LNCAP (cell line): ENCODE measurements around the gene ALPG.

Source experiments
- TF ChIP-seq, protein P1 (sequence below): fragments of 450-650 bp; IDR thresholded peaks from 2 replicates; pipeline ENCODE4 v1.5.1; 2017; ENCODE audit warnings: mild to moderate bottlenecking

ALPG gene

DNA sequence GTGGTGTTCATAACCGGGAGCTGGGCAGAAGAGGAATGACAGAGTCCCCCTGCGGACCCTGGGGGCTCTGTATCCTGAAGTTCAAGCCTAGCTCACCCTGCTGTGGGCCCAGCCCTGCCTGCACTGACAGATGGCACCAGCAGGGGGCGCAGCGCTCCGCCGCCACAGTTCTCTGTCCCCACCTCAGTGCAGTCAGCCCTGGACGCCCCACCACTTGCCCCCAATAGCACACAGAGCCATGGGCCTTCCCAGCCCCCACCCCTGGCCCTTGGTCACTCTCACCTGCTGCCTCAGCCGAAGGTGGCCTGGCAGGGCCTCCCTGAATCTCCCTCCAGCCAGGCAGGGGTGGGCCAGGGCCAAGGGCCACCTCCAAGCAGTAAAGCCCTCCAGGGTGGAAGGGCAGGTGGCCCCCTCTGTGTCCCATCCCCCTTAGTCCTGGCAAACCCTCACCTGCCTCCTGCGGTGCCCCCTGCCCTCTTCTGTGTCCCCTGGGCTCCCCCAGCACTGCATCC, 39.7 kb downstream of the ALPG start:
- TF ChIP-seq, protein P1, sequence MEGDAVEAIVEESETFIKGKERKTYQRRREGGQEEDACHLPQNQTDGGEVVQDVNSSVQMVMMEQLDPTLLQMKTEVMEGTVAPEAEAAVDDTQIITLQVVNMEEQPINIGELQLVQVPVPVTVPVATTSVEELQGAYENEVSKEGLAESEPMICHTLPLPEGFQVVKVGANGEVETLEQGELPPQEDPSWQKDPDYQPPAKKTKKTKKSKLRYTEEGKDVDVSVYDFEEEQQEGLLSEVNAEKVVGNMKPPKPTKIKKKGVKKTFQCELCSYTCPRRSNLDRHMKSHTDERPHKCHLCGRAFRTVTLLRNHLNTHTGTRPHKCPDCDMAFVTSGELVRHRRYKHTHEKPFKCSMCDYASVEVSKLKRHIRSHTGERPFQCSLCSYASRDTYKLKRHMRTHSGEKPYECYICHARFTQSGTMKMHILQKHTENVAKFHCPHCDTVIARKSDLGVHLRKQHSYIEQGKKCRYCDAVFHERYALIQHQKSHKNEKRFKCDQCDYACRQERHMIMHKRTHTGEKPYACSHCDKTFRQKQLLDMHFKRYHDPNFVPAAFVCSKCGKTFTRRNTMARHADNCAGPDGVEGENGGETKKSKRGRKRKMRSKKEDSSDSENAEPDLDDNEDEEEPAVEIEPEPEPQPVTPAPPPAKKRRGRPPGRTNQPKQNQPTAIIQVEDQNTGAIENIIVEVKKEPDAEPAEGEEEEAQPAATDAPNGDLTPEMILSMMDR, result peak; percentile 49

DNA sequence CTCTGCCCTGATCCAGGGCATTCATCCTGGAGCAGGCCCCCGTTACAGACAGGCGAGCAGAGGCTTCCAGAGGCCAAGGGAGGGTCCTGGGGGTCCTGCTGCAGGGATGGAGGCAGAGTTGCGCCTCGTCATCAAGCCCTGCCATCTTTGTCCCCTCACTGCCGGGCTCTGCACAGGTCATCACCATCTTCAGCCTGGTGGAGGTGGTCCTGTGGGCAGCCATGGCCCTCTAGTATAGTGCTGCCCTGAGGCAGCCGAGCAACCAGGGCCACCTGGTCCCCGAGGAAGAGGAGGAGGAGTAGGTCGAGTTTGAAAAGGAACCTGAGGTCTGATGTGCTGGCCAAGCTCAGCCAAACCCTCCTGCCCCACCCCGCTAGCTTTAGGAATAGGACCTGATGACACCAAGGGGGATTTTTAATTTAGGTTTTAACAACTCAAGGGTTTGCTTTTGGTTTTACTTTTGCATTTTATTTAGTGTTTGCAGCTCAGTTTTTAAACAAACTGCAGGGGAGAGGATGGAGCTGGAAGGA, 40.5 kb downstream of the ALPG start:
- TF ChIP-seq, protein P1, result no peak

DNA sequence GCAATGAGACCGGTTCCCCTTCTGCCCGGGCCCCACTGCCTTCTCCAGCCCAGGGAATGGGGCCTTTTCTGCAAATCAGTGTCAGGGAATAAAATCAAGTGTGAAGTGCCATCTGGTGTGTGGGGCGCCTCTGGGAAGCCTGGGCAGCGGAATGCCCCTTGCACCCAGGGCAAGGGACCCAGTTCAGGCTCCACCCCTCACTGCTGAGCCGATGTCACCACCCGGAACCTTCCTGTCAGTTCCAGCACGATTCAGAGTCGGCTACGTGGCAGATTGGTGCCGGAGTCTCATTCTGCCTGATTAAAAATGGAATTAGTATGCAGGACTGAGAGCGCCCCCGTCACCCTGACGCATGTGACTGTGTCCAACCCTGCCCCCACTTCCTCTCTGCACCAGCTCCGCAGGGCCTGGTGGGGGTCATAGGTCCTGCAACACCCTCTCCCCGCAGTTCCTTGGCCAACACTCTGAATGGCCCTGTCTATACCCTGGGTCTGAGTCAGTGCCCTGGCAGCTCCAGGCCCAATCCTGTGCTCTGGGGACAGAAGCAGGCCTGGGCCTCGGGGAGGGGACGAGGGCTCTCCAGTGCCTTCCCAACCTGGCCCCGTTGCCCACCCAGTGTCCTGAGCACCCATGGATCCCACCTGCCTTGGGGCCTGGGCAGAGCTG, 41.1 kb downstream of the ALPG start:
- TF ChIP-seq, protein P1, result no peak

DNA sequence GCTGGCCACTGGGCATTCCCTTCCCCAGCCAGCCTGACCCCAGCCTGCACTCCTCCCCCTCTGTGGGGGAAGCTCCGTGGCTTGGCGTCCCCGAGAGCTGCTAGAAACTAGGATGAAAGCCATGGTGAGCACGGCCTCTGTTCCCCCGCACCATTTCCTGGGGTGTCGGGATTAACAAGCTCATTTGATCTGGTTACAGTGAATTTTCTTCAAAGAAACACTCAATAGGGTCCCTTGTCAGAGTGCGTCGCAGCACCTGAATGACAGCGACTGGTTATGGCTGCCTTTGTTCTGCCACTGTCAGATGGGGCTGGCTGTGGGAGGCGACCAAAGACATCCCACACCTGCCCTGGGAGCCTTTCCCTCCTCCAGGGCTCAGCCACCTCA, 41.7 kb downstream of the ALPG start:
- TF ChIP-seq, protein P1, result no peak

DNA sequence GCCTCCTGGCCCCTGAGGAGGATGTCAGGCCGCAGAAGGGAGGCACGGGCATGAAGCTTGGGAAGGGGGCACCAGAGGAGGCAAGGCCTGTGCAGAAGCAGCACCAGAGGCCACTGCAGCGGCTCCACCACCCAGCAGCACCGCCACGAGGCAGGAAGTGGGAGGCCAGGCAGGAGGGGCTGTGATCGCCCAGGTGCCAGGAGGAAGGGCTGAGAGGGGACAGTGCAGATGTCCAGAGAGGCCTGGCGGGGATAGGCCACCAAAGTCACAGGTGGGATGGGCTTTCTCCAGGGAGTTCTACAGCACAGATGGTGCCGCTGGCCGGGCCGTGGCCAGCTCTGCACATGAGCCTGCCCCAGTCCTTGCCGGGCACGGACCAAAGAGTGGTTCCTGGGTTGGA, 43.3 kb downstream of the ALPG start:
- TF ChIP-seq, protein P1, result no peak

DNA sequence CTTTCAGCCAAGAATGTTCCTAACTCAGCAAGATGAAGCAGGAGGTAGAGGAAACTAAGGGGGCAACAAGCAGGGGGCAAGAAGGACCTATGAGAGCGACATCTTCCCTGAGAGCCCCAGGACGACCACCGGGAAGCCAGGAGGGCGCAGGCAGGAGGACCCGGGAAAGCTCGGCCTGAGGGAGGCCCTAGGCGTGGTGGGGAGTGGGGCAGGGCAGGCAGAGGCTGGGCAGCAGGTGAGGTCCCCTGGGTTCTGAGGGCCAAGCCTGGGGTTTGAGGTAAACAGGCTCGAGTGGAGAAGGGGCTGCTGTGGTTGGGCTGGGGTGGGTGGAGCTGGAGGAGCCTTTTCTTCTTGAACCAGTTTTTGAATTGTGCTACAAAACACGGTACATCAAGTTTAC, 48.0 kb downstream of the ALPG start:
- TF ChIP-seq, protein P1, result no peak

DNA sequence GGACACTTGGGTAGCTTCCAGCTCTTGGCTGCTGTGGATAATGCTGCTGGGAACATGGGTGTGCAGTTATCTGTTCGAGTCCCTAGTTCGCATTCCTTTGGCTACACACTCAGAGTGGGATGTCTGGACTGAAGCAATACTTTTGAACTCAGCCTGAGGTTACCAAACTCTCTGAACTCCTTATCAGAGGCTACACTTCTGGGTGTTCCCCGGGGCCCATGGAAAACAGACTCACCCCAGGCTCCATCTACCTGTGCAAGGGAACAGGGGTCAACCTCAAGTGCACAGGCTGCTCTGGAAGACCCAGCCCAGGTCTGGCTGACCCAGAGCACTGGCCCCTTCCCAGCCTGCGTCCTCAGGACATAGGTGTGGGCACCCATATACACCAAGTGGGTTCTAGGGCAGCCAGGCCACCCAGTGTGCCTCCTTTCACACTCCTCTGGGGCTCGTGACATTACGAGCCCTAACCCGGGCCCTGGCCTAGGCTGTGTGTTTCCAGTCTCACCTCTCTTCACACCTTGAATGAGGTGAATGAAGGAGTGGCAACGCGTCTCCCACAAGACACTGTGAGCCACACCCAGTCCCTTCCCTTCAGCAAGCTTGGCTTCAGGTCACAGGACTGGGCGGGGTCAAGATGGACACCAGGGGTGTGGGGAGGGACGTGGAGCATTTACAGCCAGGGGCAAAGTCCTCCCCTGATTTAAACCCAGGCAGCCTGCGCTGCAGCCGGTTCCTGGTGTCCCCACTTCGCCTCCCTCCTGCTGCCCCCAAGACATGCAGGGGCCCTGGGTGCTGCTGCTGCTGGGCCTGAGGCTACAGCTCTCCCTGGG, 49.0 kb downstream of the ALPG start, which contains the start of gene ALPI:
Gene ALPI (plus strand): TSS at position 728 of the 830 bp plus-strand sequence. CDS start 47 bp downstream, at position 775.
- TF ChIP-seq, protein P1, result no peak
